ENCODE results near the gene EGLN2.
"Not testable (repeated sequence)": the region's sequence is repeated elsewhere in the genome, so short reads cannot be mapped to it uniquely, and the experiment has no call there.

Gene EGLN2

DNA sequence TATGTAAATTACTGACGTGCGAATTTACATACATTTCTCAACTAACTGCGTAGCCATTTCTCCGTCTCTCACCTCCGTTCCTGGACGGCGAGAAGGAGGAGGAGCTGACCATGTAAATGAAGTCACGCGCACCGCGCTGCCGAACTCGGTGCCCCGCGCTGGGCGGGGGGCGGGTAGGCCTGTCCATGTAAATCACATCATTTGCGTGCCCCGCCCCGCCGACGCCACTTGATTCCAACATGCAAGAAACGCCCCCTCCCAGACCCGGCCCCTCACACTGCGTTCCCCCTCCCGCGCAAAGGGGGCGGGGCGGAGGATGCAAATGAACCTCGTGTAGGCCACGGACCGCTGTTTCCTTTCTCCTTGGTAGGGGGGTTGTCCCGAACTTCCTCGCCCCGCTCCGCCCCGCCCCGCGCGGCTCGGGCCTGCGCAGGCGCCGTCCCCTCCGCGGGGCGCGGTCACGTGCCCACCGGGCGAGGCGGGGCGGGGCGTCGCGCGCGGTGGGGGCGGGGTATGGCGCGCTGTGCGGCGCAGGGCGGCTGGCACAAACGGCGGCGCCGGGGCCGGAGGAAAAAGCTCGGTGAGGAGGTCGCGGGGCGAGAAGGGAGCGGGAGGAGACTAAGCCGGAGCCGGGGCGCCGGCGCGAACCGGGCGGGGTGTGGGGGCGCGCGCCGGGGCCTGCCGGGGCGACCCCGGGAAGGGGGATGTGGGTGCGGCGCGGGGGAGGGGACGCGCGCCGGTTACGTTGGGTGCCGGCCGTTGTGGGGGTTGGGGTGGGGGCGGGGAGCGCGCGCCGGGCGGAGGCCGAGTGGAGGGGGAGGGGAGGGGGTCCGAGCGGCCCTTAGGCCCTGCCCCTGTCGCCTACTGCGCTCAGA is at the start of gene EGLN2:
EGLN2 (plus strand) TSS at position 509 of the 875 bp plus-strand sequence. CDS start 1,382 bp downstream, outside the sequence.
- DNase-seq, result peak; percentile 98

DNA sequence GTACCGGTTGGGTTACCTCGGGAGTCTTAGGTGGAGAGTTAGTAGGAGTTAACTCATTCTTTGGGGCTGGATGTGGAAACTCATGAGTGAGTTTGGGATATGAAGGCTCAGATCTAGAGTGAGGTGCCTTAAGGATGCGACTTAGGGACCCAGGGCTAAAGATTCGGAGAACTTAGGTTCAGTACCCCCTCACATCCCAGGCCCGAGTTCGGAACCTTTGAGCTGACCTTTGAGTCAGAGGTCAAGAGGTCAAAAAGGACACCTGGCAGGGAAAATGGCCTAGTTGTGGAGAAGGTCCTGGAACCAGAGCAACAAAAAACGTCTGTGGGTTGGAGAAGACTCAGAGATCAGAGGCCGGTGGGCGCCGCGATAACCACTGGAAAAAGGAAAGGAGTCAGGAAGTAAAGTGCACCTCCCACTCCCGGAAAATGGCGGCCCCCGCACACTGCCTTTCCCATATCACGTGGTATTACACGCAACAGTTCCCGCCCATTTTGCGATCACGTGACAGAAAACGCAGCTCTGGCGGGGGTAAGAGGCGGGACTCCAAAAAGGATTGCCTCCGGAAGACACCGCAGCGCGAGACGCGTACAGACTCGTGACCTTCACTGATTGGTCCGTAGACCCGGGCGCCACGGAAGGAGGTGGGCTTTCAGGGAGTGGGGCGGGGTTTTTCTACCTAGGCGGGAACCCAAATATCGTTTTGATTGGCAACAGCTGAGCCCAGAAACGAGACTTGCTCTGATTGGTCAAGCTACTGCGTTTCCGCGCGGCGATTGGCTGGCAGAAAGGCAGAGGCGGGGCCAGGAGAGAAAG is 48.7 kb upstream of the EGLN2 start, which contains the start of gene ACTMAP:
ACTMAP (minus strand) TSS at position 420 of the 816 bp plus-strand sequence. CDS start 674 bp downstream, outside the sequence.
- DNase-seq, result peak; percentile 99

DNA sequence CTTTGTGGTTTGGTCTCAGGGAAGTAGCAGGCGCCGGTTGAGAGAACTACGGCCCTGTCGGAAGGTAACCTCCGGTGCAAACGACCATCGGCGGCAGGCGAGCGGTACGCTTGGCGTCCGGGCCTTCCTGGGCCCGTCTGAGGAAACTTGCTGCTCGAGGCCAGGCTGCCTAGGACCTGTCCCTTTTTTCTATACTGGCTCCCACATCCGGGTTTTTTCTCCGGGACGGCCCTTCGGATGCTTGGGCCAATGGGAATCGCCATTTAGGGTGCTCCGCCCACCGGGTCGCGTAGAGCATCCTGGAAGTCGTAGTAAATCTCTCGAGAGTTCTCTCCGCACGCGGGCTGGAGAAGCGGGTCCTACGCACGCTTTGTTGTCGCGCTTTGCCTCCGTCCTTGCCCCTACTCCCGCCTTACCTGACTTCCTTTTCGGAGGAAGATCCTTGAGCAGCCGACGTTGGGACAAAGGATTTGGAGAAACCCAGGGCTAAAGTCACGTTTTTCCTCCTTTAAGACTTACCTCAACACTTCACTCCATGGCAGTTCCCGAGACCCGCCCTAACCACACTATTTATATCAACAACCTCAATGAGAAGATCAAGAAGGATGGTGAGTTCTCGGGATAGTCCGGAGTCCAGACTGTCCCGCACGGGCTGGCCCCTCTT is 48.0 kb upstream of the EGLN2 start, which contains the start of gene SNRPA:
SNRPA (plus strand) TSS at position 330 of the 664 bp plus-strand sequence; CDS start at position 536, 206 bp downstream.
- peak; percentile 96 to 97 for DNase-seq

DNA sequence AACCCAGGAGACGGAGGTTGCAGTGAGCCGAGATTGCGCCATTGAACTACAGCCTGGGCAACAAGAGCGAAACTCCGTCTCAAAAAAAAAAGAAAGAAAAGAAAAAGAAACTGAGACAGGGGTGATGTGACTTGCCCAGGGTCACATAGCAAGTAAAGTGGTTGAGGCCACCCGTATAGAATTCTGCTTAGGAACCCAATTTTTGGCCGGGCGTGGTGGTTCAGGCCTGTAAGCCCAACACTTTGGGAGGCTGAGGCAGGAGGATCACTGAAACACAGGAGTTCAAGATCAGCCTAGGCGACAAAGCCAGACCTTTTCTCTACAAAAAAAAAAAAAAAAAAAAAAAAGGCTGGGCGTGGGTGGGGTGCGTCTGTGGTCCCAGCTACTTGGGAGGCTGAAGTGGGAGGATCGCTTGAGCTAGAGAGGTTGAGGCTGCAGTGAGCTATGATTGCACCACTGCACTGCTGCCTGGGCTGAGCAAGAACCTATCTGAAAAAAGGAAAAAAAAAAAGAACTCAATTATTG is 46.7 kb upstream of the EGLN2 start:
- DNase-seq, result no peak

DNA sequence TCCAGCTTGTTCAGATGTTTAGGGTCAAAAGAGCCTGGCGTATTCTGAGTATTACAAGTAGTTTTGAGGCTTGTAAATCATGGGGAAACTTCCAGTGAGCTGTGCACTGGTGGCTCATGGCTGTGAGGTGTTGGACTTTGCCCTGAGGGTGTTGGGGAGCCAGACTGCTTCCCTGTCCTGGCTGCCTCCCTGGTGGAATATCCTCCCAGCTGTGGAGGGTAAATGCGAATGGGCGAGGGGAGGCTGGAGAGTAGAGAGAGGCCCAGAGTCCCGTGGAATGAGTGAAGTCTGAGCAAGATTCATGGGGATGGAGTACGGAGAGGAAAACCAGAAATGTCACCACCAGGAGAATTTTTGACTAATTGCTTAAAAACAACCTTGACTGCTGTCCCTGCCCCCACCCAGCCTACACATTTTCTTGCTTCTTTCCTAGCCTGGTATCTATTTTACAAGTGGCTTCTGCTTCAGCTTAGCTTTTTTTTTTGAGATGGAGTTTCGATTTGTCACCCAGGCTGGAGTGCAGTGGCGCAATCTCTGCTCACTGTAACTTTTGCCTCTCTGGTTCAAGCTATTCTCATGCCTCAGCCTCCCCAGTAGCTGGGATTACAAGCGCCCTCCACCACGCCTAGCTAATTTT is 44.3 kb upstream of the EGLN2 start:
- no peak for DNase-seq

DNA sequence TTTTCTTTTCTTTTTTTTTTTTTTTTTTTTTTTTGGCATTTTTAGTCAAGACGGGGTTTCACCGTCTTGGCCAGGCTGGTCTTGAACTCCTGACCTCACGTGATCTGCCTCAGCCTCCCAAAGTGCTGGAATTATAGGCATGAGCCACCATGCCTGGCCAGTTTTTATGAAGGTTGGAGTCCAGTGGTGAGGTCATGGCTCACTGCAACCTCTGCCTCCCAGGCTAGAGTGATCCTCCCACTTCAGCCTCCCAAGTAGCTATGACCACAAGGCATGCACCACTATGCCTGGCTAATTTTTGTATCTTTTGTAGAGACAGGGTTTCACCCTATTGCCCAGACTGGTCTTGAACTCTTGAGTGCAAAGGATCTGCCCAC is 43.8 kb upstream of the EGLN2 start:
- DNase-seq, result no peak

DNA sequence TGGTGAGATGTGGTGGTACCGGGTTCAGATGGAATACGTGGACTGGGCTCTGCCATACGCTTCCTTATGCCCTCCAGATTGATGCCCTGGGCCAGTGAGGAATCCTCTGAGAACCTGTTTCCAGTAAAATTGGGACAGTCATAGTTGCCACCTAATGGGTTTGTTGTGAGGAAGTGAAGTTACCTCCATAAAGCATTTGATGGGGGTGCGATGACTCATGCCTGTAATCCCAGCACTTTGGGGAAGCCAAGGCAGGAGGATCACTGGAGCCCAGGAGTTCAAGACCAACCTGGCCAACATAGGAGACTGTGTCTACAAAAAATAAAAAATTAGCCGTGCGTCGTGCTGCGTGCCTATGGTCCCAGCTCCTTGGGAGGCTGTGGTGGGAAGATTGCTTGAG is 43.2 kb upstream of the EGLN2 start:
- no peak for DNase-seq

DNA sequence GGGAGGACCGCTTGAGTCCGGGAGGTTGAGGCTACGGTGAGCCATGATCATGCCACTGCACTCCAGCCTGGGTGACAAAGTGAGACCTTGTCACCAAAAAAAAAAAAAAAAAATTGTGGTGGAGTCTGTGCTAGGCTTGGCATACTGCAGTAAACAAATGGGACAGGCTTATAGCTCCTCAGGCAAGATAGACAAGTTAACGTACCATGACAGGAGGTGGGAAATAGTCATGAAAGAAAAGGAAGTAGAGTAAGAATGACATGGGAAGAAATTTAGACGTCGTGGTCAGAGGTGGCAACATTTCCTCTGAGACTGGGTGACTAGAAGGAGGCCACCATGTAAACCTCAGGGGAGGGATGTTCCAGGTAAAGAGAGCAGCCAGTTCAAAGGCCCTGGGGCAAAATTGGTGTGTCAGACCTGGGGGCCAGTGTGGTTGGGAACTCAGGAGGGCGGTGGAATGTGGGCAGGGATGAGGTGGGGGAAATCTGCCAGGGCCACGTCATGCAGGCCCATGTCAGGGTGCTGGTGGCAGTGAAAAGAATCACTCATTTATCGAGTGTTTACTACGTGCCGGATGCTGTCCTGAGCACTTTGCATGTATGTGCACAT is 42.4 kb upstream of the EGLN2 start:
- DNase-seq, result no peak

DNA sequence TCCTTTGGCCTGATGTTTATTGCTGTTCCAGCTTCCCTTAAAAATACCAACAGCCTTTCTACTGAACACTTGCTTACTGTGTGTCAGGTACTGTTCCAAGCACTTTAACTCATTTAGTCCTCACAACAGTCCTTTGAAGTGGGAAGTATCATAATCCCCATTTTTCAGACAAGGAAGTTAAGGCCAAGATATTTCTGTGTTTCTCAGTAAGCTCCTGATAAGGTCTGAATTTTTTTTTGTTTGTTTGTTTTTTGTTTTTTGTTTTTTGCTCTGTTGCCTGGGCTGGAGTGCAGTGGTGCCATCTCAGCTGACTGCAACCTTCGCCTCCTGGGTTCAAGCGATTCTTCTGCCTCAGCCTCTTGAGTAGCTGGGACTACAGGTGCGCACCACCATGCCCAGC is 40.5 kb upstream of the EGLN2 start:
- no peak for DNase-seq

DNA sequence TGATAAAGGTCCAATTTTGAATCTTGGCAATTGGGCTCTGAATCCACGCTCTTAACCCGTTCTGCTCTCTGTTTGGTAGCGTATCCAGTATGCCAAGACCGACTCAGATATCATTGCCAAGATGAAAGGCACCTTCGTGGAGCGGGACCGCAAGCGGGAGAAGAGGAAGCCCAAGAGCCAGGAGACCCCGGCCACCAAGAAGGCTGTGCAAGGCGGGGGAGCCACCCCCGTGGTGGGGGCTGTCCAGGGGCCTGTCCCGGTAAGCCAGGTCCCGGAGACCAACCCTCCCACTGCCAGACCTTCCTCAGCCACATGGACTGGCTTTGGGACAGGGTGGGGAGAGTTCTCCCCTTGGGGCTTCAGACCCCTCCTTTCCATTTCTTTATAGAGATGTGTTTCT is 39.6 kb upstream of the EGLN2 start:
- DNase-seq, result no peak

DNA sequence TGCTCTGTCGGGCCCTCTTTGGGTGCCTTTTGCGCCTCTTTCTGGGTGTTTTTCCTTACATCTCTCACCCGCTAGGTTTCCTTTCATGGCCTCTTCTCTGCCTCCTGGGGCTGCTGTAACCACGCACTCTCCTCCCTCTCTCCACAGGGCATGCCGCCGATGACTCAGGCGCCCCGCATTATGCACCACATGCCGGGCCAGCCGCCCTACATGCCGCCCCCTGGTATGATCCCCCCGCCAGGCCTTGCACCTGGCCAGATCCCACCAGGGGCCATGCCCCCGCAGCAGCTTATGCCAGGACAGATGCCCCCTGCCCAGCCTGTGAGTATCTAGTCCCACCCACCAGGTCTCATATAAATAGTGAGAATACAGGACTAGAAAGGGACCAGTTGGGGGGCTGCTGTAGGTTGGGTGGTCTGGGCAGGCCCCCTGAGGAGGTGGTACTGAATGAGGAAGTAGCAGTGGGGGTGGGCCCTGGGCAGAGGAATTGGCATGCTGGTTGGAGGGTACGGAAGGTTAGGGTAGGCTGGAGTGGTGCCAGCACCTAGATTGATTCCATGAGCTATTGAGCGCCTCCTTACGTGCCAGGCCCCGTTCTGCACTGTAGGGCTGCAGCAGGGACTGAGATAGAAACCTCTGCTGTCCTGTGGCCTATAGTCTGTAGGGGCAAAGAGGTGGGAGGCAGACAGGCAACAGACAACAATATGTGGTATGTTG is 36.1 kb upstream of the EGLN2 start:
- DNase-seq, result no peak

DNA sequence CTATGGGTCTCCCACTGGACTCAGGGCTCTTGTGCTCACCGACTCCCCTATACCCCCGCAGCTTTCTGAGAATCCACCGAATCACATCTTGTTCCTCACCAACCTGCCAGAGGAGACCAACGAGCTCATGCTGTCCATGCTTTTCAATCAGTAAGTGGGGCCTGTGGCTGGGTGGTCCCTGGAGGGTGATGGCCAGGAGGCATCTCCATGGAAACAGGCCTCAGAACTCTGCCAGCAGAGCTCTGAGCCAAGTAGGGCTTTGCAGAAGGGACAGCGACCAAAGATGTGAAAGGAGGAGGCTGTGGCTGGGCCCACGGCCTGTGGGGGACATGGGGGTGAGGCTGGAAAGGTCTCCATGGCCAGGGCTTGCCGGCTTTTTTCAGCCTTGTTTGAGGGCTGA is 35.5 kb upstream of the EGLN2 start:
- no peak for DNase-seq

DNA sequence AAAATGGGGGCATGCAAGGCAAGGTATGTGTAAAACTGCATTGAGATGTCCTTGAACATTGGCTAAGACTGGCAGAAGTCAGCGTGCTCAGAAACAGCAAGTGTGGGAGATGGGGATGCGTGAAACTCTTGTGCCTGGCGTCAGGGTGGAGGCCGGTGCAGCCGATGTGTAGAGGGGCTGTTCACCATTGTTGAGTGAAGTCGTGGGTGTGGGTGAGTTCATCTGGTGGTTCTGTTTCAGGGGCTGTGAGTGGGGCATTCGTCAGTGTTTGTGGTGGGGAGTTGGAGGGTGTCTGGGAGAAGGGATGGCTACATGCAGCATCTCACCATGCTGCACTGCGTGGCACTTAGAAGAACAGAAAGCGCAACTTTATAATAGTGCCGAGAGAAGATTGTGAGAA is 35.0 kb upstream of the EGLN2 start:
- no peak for DNase-seq

DNA sequence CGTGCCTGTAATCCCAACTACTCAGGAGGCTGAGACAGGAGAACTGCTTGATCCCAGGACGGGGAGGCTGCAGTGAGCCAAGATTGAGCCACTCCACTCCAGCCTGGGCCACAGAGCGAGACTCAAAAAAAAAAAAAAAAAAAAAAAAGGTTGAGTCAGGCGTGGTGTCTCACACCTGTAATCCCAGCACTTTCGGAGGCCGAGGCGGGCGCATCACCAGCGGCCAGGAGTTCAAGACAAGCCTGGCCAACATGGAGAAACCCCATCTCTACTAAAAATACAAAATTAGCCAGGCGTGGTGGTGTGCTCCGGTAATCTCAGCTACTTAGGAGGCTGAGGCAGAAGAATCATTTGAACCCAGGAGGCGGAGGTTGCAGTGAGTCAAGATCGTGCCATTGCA is 32.6 kb upstream of the EGLN2 start:
- DNase-seq, result not testable (repeated sequence)

DNA sequence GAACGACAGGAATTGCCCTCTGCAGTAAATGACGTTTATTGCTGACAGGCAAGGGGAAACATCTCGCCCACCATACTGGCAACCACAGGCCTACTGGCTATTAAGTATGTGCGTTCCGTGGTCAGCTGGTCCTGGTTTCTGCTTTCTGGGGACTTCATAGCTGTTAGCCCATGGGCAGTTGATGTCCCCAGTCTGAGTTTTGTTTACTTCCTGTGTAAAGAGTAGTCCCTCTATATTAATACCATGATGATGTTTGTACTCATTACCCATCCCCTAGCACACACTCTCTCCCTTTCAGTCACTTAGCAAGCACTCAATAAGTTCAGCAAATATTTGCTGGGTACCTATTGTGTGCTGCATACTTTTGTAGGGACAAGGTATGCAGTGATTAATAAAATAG is 30.1 kb upstream of the EGLN2 start:
- DNase-seq, result no peak

DNA sequence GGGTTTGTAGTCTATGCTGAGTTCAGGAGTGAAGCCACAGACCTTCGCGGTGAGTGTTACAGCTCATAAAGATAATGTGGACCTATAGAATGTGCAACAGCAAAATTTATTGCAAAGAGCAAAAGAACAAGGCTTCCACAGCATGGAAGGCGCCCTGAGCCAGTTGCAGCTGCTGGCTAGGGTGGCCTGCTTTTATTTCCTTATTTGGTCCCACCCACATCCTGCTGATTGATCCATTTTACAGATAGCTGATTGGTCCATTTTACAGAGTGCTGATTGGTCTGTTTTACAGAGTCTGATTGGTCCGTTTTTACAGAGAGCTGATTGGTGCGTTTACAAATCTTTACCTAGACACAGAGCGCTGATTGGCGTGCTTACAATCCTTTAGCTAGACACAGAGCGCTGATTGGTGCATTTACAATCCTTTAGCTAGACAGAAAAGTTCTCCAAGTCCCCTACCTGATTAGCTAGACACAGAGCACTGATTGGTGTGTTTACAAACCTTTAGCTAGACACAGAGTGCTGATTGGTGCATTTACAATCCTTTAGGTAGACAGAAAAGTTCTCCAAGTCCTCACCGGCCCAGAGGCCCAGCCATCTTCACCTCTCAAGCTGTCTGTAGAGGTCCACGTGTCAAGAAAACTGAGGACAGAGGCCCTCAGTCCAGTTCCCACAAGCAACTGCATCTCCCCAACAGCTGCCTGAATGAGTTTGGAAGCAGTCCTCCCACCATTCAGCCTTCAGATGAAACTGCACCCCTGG is 27.7 kb upstream of the EGLN2 start:
- DNase-seq, result peak; percentile 3 to 23

DNA sequence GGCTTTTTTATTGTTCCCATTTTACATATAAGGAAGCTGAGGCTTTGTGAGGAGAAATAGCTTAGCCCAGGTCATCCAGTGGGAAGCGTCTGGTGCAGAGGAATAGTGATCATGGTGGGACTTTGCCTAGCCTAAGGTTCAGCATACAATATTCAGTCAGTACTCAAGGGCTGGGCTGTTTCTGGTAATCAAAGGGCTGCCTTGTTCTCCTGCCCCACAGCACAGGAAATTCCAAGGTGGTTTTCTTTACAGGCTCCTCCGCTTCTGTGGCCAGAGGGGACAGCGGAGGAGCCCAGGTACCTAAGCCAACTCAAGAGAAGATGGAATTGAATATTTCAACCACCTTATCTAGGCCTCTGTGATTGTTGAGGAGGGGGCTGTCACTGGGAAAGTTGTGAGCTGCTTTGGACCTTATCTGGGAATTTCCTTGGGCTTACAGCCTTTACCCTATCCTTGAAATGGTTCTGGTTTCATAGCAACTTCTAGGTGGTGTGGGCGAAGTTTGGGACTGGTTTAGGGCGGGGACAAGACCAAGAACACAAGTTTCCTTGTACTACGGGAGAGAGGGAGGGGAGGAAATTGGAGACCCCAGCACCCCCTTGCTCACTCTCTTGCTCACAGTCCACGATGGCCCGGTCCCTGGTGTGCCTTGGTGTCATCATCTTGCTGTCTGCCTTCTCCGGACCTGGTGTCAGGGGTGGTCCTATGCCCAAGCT is 23.9 kb upstream of the EGLN2 start, which contains the start of gene MIA:
MIA (plus strand) TSS at position 606 of the 716 bp plus-strand sequence; CDS start at position 628, 22 bp downstream.
- no peak for DNase-seq

DNA sequence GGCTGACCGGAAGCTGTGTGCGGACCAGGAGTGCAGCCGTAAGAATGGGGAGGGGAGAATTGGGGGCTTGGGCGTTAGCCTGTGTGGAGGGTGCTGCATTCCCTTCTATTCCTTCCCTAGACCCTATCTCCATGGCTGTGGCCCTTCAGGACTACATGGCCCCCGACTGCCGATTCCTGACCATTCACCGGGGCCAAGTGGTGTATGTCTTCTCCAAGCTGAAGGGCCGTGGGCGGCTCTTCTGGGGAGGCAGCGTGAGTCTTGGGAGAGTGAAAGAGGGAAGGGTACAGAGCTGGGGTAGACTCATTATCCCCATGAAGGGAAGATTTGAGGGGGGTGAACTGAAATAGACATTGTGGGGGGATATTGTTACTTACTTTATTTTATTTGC is 23.4 kb upstream of the EGLN2 start:
- no peak for DNase-seq

DNA sequence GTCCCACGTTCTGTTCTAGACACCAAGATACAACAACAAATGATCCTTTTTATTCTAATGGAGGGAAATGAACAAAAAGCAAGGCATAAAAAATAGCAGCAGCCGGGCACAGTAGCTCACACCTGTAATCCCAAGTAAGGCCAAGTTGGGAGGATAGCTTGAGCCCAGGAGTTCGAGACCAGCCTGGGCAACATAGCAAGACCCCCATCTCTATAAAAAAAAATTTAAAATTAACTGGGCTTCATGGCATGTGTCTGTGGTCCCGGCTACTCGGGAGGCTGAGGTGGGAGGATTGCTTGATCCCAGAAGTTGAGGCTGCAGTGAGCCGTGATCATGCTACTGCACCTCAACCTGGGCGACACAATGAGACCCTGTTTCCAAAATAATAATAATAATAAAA is 22.6 kb upstream of the EGLN2 start:
- DNase-seq, result no peak

All from Kasumi-1 (cell line).